Activated CD4-positive, CD25-positive, alpha-beta regulatory T cell treated with anti-CD3 and anti-CD28 coated beads, Interleukin-2, amount 50 U/mL, for 72 hours (primary cell): ENCODE measurements around the gene ELOB.
"Not testable (repeated sequence)": the region's sequence is repeated elsewhere in the genome, so short reads cannot be mapped to it uniquely, and the experiment has no call there.

Source experiments
- DNase-seq: peaks from one replicate; pipeline ENCODE4 v3.0.0; 2021

ELOB gene

GRCh38 chr16:2743007-2743810 lies 33.9 kb downstream of the ELOB start:
- no peak for DNase-seq

GRCh38 chr16:2742323-2743006 lies 34.6 kb downstream of the ELOB start:
- DNase-seq: no peak

GRCh38 chr16:2741168-2741567 lies 35.9 kb downstream of the ELOB start:
- no peak for DNase-seq

GRCh38 chr16:2740476-2740875 lies 36.6 kb downstream of the ELOB start:
- no peak for DNase-seq

- no peak for DNase-seq
Observed at GRCh38 chr16:2739625-2740430, 37.3 kb downstream of the ELOB start.

GRCh38 chr16:2738615-2739014 lies 38.5 kb downstream of the ELOB start:
- DNase-seq: no peak

- DNase-seq: no peak
Observed at GRCh38 chr16:2737895-2738418, 39.1 kb downstream of the ELOB start.

GRCh38 chr16:2737238-2737605 lies 39.9 kb downstream of the ELOB start:
- DNase-seq: no peak

GRCh38 chr16:2736476-2737237 lies 40.4 kb downstream of the ELOB start:
- DNase-seq: no peak

- no peak for DNase-seq
Observed at GRCh38 chr16:2734844-2735515, 42.1 kb downstream of the ELOB start.

GRCh38 chr16:2728034-2728433 lies 49.0 kb downstream of the ELOB start:
- no peak for DNase-seq

- DNase-seq: no peak
Observed at GRCh38 chr16:2726923-2727322, 50.2 kb downstream of the ELOB start.

- DNase-seq: no peak
Observed at GRCh38 chr16:2724816-2725348, 52.2 kb downstream of the ELOB start.

GRCh38 chr16:2724088-2724676 lies 52.9 kb downstream of the ELOB start:
- DNase-seq: no peak

GRCh38 chr16:2721634-2722173 lies 55.4 kb downstream of the ELOB start:
- DNase-seq: not testable (repeated sequence)
